Stimulated activated CD8-positive, alpha-beta memory T cell treated with anti-CD3 and anti-CD28 coated beads, Interleukin-2, amount 100 ng/mL, for 1 hour (primary cell): ENCODE data around the gene CAPN15.
"Not testable (repeated sequence)": the region's sequence is repeated elsewhere in the genome, so short reads cannot be mapped to it uniquely, and the experiment has no call there.

Experiments used
- DNase-seq, 2 donors: peaks; one replicate each; pipeline ENCODE4 v3.0.0-alpha.2; 2020; ENCODE audit warnings: low read depth in 2 of 2

The CAPN15 gene

GRCh38 chr16:506246-506546, 21.3 kb upstream of the CAPN15 start:
- DNase-seq = no peak

- DNase-seq = not testable (repeated sequence)
These were observed 20.0 kb upstream of the CAPN15 start for GRCh38 chr16:507527-507926.

- DNase-seq = no peak
These were observed 19.5 kb upstream of the CAPN15 start for GRCh38 chr16:507996-508395.

GRCh38 chr16:508884-509736, 18.4 kb upstream of the CAPN15 start:
- no peak for DNase-seq

- no peak for DNase-seq
These were observed 17.3 kb upstream of the CAPN15 start for GRCh38 chr16:510066-510825.

DNA sequence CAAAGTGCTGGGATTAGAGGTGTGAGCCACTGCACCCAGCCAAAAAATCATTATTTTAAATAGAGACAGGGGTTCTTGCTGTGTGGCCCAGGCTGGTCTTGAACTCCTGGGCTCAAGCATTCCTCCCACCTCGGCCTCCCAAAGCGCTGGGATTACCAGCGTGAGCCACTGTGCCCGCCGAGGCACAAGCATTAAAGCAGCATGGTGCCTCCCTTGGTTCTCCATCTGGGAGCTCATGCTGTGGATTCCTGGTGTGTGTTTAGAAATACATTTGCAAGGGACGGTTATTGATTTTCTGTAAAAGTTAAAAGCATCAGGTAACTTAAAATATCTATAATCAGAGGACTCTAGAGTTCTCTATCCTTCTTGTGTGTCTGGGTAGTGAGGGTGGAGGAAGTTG, 14.7 kb upstream of the CAPN15 start:
- no peak for DNase-seq

DNA sequence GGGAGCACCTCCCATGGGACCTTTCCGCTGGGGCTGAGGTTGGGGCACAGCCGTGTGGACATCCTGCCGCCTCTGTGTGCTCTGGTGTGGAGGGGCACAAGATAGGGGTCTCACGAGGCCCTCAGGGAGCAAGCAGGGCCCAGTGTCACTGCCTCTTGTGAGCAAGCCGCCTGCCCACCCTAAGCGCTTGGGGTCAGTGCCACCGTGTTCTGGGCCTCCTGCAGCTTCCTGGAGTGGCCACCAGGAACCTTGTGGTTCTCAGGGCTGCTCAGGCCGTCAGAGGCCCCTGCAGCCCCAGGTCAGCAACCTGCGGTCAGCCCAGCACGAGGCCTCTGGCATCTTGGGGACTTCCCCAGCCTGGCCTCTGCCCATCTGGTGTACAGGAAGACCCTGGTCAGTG, 13.6 kb upstream of the CAPN15 start:
- no peak for DNase-seq

DNA sequence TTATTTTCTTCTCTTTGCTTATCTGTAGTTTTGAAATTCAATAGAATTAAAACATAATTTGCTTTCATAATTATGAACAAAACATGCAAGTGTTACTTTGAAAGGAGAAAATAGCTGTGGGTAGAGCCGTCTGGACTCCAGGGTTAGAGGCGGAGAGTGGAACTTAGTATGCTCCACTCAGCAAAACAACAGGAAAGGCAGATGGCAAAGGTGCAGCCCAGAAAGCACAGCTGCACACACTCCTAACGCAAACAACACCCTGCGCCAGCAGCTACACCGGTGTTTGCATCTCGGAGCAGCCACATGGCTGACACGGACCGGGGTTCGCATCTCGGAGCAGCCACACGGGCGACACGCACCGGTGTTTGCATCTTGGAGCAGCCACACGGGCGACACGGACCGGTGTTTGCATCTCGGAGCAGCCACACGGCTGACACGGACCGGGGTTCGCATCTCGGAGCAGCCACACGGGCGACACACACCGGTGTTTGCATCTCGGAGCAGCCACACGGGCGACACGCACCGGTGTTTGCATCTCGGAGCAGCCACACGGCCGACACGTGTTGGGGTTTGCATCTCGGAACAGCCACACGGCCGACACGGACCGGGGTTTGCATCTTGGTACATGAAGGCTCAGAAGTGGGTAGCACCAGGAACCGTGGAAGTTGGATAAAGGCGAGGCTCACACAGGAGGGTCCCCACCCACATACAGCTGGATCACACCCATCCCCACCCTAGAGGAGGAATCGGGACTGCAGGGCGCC, 12.2 kb upstream of the CAPN15 start:
- no peak for DNase-seq

DNA sequence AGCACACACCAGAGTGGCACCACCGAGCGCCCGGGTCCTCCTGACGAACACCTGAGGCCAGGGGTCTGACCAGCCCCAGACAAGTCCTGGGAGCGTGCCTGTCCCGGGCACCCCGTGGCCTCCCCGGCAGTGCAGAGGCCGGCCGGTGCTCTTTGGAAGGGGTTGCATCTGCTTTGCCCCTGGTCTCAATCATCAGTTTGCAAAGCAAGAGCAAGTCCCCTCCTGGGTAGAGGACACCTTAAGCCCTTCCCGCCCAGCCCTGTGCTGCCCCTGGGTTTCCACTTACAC, 11.6 kb upstream of the CAPN15 start:
- no peak for DNase-seq

DNA sequence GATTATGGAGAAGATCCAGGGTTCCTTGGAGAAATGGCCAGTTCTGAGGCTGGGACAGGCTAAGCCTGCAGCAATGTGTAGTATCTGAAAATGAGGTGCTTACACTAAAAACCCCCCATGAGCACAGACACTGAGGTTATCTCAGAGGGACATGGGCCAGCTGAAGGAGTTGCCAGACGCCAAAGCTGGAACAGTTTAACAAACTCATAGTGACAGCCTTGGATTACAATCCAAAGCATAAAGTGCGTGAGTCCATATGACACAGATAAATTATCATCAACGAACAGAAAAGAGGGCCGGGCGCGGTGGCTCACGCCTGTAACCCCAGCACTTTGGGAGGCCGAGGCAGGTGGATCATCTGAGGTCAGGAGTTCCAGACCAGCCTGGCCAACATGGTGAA, 11.2 kb upstream of the CAPN15 start:
- DNase-seq = no peak

DNA sequence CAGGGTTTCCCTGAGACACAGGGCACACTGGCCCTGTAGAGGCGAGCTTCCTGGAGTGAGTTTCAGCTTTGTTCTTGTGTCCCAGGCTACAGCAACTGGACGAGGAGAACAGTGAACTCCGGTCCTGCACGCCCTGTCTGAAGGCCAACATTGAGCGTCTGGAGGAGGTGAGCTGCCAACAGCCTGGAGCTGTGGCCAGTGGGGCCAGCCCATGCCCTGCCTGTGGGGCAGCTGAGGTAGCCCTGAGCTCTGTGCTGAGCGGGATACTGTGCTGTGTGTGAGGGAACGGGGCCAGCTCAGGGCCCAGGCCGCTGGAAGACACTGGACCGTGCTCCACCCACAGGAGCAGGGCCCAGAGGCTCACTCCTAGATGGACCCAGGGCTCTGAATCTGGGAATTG, 8.7 kb upstream of the CAPN15 start:
- no peak for DNase-seq

GRCh38 chr16:519425-519824, 8.1 kb upstream of the CAPN15 start:
- DNase-seq = no peak

DNA sequence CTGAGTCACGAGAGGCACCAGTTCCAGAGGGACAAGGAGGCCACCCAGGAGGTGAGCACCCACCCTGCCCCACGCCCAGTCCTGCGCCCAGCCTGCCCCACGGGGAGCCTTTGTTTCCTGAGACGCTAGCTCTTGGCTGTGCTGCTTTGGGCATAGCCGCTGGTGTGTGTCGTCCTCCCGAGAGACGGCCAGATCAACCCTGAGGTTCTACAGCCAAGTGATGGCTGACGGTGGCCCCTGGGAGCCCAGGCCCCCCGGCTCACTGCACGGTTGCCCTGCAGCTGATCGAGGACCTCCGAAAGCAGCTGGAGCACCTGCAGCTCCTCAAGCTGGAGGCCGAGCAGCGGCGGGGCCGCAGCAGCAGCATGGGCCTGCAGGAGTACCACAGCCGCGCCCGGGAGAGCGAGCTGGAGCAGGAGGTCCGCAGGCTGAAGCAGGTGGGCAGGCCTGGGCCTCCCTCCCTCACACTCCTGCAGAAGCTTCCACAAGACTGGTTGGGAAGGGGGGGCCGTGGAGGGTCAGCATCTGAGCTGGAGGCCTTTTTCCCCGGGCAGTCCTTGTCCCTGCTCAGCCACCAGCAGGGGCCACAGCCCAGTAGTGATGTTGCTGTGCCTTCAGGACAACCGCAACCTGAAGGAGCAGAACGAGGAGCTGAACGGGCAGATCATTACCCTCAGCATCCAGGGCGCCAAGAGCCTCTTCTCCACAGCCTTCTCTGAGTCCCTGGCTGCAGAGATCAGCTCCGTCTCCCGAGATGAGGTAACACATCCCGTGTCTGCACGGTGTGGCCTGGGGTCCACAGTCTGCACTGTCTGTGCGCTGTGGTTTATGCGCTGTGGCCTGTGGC, 7.4 kb upstream of the CAPN15 start:
- no peak for DNase-seq

DNA sequence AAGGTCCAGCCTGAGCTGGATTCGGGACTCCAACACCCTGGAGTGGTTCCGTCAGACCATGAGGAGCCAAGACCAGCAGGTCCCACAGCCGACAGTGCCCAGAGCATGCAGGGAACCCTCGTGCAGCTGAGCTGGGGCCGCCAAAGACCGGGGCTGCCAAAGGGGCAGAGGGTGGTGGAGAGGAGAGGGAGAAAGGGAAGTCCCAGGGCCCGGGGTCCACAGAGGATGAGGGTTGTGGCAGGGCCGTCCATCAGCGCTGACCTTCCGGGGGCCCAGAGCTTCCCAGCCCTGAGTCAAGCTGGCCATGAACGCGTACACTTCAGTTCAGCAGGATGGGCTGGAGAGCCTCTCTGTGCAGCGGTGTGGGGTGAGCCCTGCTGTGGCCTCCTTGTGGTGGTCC, 6.7 kb upstream of the CAPN15 start:
- DNase-seq = no peak

DNA sequence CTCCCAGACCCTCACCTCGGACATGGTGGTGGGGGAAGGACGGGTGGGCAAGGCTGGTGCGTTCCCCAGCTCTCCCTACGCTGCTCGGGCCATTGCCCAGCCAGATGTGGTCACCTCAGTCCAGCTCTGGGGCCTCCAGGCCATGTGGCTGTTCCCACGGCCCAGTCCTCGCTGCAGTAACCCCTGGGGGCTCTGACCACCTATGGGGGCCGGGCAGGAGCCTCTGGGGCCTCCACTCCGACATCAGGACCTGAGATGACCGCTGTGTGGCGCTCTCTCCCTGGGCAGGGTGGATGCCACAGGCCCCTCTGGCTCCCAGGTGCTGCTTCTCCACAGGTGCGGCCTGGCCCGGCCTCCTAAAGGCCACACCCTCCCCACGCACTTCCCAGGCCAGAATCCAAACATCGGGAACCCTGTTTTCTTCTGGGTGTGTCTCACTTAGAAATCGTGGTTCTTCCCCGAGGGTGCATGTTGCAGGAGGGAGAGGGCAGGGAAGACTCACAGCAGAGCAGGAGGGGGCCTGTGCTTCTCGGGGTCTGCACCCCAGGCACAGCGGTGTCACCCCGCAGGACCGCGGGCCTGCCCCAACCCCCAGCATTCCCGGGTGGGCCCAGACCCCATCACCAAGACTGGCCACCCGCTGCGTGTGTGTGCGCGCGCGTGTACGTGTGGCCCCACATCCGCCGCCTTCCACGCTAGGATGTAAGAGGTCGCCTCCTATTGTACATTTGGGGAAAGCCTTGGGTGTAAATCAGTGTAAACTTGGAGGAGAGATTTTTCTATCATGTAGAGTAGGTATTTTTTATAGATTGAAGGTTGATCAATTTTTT, 5.9 kb upstream of the CAPN15 start:
- no peak for DNase-seq

GRCh38 chr16:522320-523096, 5.0 kb upstream of the CAPN15 start:
- DNase-seq = no peak

DNA sequence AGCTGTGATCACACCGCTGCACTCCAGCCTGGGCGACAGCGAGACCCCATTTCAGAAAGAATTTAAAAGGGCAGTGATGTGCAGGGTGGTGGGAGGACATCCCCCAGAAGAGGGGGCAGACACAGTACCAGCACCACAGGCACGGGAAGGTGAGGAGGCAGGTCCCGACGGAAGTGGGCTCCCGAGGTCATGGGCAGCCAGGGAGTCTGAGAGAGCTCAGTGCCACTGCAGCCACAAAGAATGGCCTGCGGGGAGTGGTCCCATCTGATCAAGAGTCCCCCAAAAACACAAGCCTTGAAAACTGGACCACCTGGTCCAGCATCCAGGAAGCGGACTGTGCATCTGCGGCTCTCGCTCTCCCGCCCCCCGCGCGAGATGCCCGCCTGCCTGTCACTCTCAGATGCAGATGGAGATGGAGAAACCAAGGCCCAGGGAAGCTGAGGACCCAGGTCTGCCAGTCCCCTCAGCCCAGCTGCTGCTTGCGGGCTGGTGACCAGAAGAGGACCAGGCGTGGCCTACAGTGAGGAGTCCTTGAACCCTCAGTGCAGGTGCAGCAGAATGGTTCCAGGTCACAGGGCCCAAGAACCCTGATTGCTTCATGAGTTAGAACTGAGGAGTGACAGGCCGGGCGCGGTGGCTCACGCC, 4.3 kb upstream of the CAPN15 start:
- DNase-seq = no peak

GRCh38 chr16:524274-525040, 3.1 kb upstream of the CAPN15 start:
- DNase-seq = no peak

DNA sequence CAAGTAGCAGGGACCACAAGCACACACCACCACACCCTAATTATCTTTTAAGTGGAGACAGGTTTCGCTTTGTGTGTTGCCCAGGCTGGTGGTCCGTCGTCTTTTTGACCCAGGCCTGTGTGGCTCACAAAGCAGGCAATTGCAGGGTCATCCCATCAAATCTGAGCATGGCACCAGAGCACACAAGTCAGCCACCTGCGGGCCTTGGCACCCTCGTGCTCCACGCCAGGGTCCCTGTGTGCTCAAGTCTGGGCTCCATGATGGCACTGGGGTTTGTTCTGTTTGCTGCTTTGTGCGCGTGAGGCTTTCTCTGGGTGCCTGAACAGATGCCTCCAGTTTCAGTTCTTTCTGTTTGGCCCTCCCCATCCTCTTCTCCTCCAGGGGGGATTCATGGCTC, 2.4 kb upstream of the CAPN15 start:
- no peak for DNase-seq
